Esophagus squamous epithelium (tissue), 4 donors: ENCODE results near the gene LEFTY2.

ENCODE experiments used
- POLR2A ChIP-seq, 4 donors: fragments of 450-650 bp; IDR thresholded peaks; one replicate each; pipeline ENCODE4 v1.6.1; 2017; ENCODE audit warnings: antibody characterized with exemption in 4 of 4, mild to moderate bottlenecking in 4 of 4, moderate library complexity in 3 of 4
- TF ChIP-seq, protein P1 (sequence below), 6 experiments: fragments of 450-650 bp in 4 of 6; fragments of 200-600 bp in 2 of 6; sonication (generic) in 2 of 6; IDR thresholded peaks; one replicate each; pipeline ENCODE4 v1.5.1; 2016 to 2019; ENCODE audit warnings: antibody characterized with exemption in 6 of 6, mild to moderate bottlenecking in 4 of 6, moderate library complexity in 4 of 6

DNA sequence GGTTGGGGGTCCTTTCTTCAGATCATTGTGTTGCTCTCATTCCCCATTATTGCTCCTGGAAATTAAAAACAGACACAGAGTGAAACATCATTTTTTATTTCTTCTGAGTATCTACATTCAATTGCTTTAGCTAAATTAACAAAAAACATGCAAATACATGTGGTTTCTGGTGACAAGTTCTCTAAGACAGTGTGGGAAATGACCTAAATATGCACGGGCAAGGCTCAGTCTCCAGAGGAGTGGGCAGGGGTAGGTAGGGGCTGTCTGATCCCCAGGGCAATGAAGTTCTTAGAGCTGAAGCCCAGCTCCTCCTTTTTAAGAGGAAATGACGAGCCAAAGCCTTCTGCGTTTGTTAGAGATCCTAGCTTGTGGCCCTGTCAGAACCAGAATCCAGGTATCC lies 4.5 kb downstream of the LEFTY2 start:
- no peak for TF ChIP-seq POLR2A (IDR thresholded peaks at IDR 0.05)
- TF ChIP-seq, protein P1, sequence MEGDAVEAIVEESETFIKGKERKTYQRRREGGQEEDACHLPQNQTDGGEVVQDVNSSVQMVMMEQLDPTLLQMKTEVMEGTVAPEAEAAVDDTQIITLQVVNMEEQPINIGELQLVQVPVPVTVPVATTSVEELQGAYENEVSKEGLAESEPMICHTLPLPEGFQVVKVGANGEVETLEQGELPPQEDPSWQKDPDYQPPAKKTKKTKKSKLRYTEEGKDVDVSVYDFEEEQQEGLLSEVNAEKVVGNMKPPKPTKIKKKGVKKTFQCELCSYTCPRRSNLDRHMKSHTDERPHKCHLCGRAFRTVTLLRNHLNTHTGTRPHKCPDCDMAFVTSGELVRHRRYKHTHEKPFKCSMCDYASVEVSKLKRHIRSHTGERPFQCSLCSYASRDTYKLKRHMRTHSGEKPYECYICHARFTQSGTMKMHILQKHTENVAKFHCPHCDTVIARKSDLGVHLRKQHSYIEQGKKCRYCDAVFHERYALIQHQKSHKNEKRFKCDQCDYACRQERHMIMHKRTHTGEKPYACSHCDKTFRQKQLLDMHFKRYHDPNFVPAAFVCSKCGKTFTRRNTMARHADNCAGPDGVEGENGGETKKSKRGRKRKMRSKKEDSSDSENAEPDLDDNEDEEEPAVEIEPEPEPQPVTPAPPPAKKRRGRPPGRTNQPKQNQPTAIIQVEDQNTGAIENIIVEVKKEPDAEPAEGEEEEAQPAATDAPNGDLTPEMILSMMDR (IDR thresholded peaks at IDR 0.05) = no peak
